Measurements from ENCODE around the gene LGALS9.

- TF ChIP-seq CTCF (IDR thresholded peaks at IDR 0.05) (no peak), POLR2A (IDR thresholded peaks at IDR 0.05) (no peak)
Observed at GRCh38 chr17:27674335-27674734, 43.3 kb downstream of the LGALS9 start.

Data from esophagus squamous epithelium (tissue), 4 donors.